GM12892 (cell line): ENCODE data around the gene CLDN20.

Experiments
- POLR2A ChIP-seq: IDR thresholded peaks from 2 replicates; pipeline ENCODE4 v1.6.1; 2011; ENCODE audit warnings: low read depth, low read length, control low read depth
- POLR2AphosphoS5 ChIP-seq: IDR thresholded peaks from 2 replicates; pipeline ENCODE4 v1.6.1; 2011; ENCODE audit warnings: low read depth, low read length, control low read depth

DNA sequence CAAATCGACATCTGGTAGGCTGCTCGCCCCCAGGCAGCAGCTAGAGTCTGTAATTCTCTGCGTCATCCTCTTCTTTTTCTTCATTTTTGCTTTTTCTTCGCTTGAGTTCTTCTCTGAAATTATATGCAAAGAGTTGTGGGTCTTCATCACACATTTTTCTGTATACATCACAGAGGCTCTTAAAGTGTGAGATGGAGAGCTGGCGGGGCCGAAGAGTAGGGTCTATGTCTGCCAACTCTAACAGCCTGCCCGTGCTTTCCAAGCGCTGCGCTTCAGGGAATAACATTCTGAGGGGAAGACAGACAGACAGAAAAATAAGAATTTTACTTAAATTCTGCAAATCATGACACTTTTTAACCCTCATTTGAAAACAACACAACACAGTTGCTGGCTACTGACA, 6.0 kb upstream of the CLDN20 start:
- TF ChIP-seq POLR2A = no peak
- TF ChIP-seq POLR2AphosphoS5 = no peak
